GM21381 (cell line): Measurements from ENCODE around the gene BPGM.

ENCODE experiments used
- ATAC-seq: cut with Tn5 transposase; IDR thresholded peaks from one replicate; pipeline ENCODE4 v1.9.1; 2021; ENCODE audit warnings: mild to moderate bottlenecking, moderate library complexity; ENCODE audit not compliant: unreplicated experiment

Gene BPGM

GRCh38 chr7:134714470-134715205, 68.0 kb downstream of the BPGM start:
- ATAC-seq: no peak

- no peak for ATAC-seq
These were observed 71.7 kb downstream of the BPGM start for GRCh38 chr7:134718211-134718875.

- ATAC-seq: no peak
These were observed 73.7 kb downstream of the BPGM start for GRCh38 chr7:134720091-134720935.

- ATAC-seq: no peak
These were observed 74.5 kb downstream of the BPGM start for GRCh38 chr7:134721171-134721570.

- ATAC-seq: no peak
These were observed 76.2 kb downstream of the BPGM start for GRCh38 chr7:134722786-134723322.

GRCh38 chr7:134723892-134724291, 77.2 kb downstream of the BPGM start:
- no peak for ATAC-seq

- no peak for ATAC-seq
These were observed 78.0 kb downstream of the BPGM start for GRCh38 chr7:134724606-134725005.

- no peak for ATAC-seq
These were observed 79.9 kb downstream of the BPGM start for GRCh38 chr7:134726581-134726980.

GRCh38 chr7:134727711-134728110, 81.1 kb downstream of the BPGM start:
- ATAC-seq: no peak
